Loucy (cell line): ENCODE results near the gene PEX14.
"Not testable (repeated sequence)": the region's sequence is repeated elsewhere in the genome, so short reads cannot be mapped to it uniquely, and the experiment has no call there.

Experiments used
- EZH2phosphoT487 ChIP-seq: fragments of 200-600 bp; IDR thresholded peaks from 2 replicates; pipeline ENCODE4 v1.6.1; 2018; ENCODE audit warnings: antibody characterized with exemption, mild to moderate bottlenecking, moderate library complexity, borderline replicate concordance
- TF ChIP-seq, protein P1 (sequence below): fragments of 200-600 bp; sonication (generic); conservative IDR thresholded peaks from 2 replicates; pipeline ENCODE4 v1.5.1; 2014; ENCODE audit warnings: mild to moderate bottlenecking, antibody characterized with exemption, low read length

DNA sequence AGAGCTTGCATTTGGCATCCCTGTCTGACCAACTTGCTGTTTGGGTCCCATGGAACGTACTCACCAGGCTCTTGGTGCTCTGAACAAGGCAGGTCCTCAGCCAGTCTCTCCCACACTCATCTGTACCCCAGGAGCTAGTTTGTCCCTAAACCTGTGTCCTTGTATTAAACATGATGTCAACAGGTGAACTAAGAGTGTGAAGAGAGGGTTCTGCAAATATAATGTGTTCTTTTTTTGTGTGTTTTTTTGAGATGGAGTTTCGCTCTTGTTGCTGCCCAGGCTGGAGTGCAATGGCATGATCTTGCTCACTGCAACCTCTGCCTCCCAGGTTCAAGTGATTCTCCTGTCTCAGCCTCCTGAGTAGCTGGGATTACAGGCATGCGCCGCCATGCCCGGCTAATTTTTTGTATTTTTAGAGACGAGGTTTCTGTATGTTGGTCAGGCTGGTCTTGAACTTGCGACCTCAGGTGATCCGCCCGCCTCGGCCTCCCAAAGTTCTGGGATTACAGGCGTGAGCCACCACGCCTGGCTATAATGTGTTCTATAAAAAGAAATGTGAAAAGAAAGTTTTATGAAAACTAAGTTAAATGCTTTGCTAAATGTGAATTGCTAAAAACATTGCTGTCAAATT, 31.4 kb downstream of the PEX14 start:
- TF ChIP-seq, protein P1, sequence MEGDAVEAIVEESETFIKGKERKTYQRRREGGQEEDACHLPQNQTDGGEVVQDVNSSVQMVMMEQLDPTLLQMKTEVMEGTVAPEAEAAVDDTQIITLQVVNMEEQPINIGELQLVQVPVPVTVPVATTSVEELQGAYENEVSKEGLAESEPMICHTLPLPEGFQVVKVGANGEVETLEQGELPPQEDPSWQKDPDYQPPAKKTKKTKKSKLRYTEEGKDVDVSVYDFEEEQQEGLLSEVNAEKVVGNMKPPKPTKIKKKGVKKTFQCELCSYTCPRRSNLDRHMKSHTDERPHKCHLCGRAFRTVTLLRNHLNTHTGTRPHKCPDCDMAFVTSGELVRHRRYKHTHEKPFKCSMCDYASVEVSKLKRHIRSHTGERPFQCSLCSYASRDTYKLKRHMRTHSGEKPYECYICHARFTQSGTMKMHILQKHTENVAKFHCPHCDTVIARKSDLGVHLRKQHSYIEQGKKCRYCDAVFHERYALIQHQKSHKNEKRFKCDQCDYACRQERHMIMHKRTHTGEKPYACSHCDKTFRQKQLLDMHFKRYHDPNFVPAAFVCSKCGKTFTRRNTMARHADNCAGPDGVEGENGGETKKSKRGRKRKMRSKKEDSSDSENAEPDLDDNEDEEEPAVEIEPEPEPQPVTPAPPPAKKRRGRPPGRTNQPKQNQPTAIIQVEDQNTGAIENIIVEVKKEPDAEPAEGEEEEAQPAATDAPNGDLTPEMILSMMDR, result not testable (repeated sequence)
- TF ChIP-seq EZH2phosphoT487, result not testable (repeated sequence)
